ENCODE results near the gene FXR2. TPM values are rescaled to one million over a fixed set of nuclear protein-coding genes. Genes with fewer than 3 reads are reported as not detected.

FXR2 gene
- total RNA-seq, 1 experiment from 2014 or later, result 35.1 TPM

DNA sequence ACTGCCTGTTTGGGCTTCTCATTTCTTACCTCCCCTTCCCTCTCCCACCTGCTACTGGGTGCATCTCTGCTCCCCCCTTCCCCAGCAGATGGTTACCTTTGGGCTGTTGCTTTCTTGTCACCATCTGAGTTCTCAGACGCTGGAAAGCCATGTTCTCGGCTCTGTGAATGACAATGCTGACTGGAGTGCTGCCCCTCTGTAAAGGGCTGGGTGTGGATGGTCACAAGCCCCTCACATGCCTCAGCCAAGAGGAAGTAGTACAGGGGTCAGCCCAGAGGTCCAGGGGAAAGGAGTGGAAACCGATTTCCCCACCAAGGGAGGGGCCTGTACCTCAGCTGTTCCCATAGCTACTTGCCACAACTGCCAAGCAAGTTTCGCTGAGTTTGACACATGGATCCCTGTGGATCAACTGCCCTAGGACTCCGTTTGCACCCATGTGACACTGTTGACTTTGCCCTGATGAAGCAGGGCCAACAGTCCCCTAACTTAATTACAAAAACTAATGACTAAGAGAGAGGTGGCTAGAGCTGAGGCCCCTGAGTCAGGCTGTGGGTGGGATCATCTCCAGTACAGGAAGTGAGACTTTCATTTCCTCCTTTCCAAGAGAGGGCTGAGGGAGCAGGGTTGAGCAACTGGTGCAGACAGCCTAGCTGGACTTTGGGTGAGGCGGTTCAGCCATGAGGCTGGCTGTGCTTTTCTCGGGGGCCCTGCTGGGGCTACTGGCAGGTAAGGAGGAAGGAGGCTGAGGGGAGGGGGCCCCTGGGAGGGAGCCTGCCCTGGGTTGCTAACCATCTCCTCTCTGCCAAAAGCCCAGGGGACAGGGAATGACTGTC lies 35.5 kb downstream of the FXR2 start, which contains the start of gene CD68 (continued):
- no peak; the same call in 1 of the 2 replicates for TF ChIP-seq TEAD4 (CRISPR knock-in tag; IDR thresholded peaks at IDR 0.05)
- TF ChIP-seq, protein P1, sequence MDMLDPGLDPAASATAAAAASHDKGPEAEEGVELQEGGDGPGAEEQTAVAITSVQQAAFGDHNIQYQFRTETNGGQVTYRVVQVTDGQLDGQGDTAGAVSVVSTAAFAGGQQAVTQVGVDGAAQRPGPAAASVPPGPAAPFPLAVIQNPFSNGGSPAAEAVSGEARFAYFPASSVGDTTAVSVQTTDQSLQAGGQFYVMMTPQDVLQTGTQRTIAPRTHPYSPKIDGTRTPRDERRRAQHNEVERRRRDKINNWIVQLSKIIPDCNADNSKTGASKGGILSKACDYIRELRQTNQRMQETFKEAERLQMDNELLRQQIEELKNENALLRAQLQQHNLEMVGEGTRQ (CRISPR knock-in tag; IDR thresholded peaks at IDR 0.05), result peak; percentile 61
- TF ChIP-seq ZNF232 (CRISPR knock-in tag; IDR thresholded peaks at IDR 0.05), result no peak
- TF ChIP-seq, protein P2, sequence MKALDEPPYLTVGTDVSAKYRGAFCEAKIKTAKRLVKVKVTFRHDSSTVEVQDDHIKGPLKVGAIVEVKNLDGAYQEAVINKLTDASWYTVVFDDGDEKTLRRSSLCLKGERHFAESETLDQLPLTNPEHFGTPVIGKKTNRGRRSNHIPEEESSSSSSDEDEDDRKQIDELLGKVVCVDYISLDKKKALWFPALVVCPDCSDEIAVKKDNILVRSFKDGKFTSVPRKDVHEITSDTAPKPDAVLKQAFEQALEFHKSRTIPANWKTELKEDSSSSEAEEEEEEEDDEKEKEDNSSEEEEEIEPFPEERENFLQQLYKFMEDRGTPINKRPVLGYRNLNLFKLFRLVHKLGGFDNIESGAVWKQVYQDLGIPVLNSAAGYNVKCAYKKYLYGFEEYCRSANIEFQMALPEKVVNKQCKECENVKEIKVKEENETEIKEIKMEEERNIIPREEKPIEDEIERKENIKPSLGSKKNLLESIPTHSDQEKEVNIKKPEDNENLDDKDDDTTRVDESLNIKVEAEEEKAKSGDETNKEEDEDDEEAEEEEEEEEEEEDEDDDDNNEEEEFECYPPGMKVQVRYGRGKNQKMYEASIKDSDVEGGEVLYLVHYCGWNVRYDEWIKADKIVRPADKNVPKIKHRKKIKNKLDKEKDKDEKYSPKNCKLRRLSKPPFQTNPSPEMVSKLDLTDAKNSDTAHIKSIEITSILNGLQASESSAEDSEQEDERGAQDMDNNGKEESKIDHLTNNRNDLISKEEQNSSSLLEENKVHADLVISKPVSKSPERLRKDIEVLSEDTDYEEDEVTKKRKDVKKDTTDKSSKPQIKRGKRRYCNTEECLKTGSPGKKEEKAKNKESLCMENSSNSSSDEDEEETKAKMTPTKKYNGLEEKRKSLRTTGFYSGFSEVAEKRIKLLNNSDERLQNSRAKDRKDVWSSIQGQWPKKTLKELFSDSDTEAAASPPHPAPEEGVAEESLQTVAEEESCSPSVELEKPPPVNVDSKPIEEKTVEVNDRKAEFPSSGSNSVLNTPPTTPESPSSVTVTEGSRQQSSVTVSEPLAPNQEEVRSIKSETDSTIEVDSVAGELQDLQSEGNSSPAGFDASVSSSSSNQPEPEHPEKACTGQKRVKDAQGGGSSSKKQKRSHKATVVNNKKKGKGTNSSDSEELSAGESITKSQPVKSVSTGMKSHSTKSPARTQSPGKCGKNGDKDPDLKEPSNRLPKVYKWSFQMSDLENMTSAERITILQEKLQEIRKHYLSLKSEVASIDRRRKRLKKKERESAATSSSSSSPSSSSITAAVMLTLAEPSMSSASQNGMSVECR (CRISPR knock-in tag; IDR thresholded peaks at IDR 0.05; ENCODE audit: borderline replicate concordance), result no peak
- TF ChIP-seq ZNF416 (CRISPR knock-in tag; IDR thresholded peaks at IDR 0.05), result peak; percentile 87
- TF ChIP-seq, protein P3, sequence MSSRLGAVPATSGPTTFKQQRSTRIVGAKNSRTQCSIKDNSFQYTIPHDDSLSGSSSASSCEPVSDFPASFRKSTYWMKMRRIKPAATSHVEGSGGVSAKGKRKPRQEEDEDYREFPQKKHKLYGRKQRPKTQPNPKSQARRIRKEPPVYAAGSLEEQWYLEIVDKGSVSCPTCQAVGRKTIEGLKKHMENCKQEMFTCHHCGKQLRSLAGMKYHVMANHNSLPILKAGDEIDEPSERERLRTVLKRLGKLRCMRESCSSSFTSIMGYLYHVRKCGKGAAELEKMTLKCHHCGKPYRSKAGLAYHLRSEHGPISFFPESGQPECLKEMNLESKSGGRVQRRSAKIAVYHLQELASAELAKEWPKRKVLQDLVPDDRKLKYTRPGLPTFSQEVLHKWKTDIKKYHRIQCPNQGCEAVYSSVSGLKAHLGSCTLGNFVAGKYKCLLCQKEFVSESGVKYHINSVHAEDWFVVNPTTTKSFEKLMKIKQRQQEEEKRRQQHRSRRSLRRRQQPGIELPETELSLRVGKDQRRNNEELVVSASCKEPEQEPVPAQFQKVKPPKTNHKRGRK (CRISPR knock-in tag; IDR thresholded peaks at IDR 0.05; ENCODE audit: borderline replicate concordance), result no peak
- TF ChIP-seq ZNF263 (CRISPR knock-in tag; IDR thresholded peaks at IDR 0.05; ENCODE audit: low read depth), result no peak
- TF ChIP-seq, protein P4, sequence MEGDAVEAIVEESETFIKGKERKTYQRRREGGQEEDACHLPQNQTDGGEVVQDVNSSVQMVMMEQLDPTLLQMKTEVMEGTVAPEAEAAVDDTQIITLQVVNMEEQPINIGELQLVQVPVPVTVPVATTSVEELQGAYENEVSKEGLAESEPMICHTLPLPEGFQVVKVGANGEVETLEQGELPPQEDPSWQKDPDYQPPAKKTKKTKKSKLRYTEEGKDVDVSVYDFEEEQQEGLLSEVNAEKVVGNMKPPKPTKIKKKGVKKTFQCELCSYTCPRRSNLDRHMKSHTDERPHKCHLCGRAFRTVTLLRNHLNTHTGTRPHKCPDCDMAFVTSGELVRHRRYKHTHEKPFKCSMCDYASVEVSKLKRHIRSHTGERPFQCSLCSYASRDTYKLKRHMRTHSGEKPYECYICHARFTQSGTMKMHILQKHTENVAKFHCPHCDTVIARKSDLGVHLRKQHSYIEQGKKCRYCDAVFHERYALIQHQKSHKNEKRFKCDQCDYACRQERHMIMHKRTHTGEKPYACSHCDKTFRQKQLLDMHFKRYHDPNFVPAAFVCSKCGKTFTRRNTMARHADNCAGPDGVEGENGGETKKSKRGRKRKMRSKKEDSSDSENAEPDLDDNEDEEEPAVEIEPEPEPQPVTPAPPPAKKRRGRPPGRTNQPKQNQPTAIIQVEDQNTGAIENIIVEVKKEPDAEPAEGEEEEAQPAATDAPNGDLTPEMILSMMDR (IDR thresholded peaks at IDR 0.05), result no peak
- TF ChIP-seq, protein P5, sequence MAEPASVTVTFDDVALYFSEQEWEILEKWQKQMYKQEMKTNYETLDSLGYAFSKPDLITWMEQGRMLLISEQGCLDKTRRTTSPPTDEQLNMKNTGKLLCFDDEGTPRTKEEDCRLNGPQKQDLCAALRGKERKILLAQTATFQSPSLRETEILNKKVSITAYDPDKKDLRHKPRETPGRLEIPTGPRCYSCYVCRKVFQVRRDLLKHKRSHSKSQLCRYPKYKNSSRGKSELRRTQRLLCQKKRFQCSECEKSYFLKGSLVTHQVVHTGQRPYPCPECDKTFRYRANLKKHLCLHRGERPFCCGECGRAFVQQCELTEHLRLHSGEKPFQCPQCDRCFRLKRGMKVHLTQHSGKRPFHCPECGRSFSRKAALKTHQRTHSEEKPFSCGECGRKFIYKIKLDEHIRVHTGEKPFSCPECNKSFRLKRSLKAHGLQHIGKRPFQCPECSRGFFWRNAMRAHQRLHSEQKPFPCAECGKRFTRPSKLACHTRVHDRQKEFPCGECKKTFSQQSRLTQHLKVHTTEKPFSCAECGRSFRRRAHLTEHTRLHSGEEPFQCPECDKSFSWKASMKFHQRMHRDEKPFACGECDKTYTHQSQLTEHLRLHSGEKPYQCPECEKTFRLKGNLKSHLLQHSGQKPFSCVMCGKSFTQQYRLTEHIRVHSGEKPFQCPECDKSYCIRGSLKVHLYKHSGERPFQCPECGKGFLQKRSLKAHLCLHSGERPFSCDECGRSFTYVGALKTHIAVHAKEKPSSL (CRISPR knock-in tag; conservative IDR thresholded peaks at IDR 0.05), result peak; percentile 96
- TF ChIP-seq, protein P6, sequence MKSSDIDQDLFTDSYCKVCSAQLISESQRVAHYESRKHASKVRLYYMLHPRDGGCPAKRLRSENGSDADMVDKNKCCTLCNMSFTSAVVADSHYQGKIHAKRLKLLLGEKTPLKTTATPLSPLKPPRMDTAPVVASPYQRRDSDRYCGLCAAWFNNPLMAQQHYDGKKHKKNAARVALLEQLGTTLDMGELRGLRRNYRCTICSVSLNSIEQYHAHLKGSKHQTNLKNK (CRISPR knock-in tag; IDR thresholded peaks at IDR 0.05), result peak; percentile 70
- 0 out of 2 replicates have a peak, but pooled peaks have one; percentile 6 for TF ChIP-seq HMGA2 (CRISPR knock-in tag; IDR thresholded peaks at IDR 0.05)
- TF ChIP-seq ESRRA (CRISPR knock-in tag; IDR thresholded peaks at IDR 0.05; ENCODE audit: borderline replicate concordance), result peak; percentile 82; the same call in 1 of the 2 replicates
- TF ChIP-seq, protein P7, sequence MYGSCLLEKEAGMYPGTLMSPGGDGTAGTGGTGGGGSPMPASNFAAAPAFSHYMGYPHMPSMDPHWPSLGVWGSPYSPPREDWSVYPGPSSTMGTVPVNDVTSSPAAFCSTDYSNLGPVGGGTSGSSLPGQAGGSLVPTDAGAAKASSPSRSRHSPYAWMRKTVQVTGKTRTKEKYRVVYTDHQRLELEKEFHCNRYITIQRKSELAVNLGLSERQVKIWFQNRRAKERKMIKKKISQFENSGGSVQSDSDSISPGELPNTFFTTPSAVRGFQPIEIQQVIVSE (CRISPR knock-in tag; IDR thresholded peaks at IDR 0.05; ENCODE audit: borderline replicate concordance), result 0 out of 2 replicates have a peak, but pooled peaks have one; percentile 55
- peak; percentile 71; the same call in 1 of the 2 replicates for TF ChIP-seq FOXK1 (CRISPR knock-in tag; IDR thresholded peaks at IDR 0.05)
- TF ChIP-seq CREM (CRISPR knock-in tag; IDR thresholded peaks at IDR 0.05), result no peak; the same call in 1 of the 2 replicates
- TF ChIP-seq ZNF396 (CRISPR knock-in tag; IDR thresholded peaks at IDR 0.05; ENCODE audit: borderline replicate concordance), result no peak
- TF ChIP-seq, protein P8, sequence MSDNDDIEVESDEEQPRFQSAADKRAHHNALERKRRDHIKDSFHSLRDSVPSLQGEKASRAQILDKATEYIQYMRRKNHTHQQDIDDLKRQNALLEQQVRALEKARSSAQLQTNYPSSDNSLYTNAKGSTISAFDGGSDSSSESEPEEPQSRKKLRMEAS (CRISPR knock-in tag; IDR thresholded peaks at IDR 0.05), result peak; percentile 77
- TF ChIP-seq, protein P9, sequence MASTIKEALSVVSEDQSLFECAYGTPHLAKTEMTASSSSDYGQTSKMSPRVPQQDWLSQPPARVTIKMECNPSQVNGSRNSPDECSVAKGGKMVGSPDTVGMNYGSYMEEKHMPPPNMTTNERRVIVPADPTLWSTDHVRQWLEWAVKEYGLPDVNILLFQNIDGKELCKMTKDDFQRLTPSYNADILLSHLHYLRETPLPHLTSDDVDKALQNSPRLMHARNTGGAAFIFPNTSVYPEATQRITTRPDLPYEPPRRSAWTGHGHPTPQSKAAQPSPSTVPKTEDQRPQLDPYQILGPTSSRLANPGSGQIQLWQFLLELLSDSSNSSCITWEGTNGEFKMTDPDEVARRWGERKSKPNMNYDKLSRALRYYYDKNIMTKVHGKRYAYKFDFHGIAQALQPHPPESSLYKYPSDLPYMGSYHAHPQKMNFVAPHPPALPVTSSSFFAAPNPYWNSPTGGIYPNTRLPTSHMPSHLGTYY (CRISPR knock-in tag; IDR thresholded peaks at IDR 0.05), result peak; percentile 96
- TF ChIP-seq, protein P10, sequence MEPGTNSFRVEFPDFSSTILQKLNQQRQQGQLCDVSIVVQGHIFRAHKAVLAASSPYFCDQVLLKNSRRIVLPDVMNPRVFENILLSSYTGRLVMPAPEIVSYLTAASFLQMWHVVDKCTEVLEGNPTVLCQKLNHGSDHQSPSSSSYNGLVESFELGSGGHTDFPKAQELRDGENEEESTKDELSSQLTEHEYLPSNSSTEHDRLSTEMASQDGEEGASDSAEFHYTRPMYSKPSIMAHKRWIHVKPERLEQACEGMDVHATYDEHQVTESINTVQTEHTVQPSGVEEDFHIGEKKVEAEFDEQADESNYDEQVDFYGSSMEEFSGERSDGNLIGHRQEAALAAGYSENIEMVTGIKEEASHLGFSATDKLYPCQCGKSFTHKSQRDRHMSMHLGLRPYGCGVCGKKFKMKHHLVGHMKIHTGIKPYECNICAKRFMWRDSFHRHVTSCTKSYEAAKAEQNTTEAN (CRISPR knock-in tag; IDR thresholded peaks at IDR 0.05), result no peak; the same call in 1 of the 2 replicates
- no peak for TF ChIP-seq JUN (CRISPR knock-in tag; IDR thresholded peaks at IDR 0.05)
- peak; percentile 75 for TF ChIP-seq ETV6 (CRISPR knock-in tag; IDR thresholded peaks at IDR 0.05)
- TF ChIP-seq GABPB1 (CRISPR knock-in tag; IDR thresholded peaks at IDR 0.05), result peak; percentile 79; the same call in 1 of the 2 replicates
